Activated T-helper 2 cell treated with anti-CD3 and anti-CD28 coated beads, Interferon-gamma antibody, Interleukin-2, Interleukin-4, amounts not matched to agents 10 μg/mL and 5 μg/mL and 100 μg/mL, durations not matched to agents 14 hours and 24 hours and 36 hours (primary cell): ENCODE results near the gene VPS11. TPM values are rescaled to one million over a fixed set of nuclear protein-coding genes. Genes with fewer than 3 reads are reported as not detected.
"Not testable (repeated sequence)": the region's sequence is repeated elsewhere in the genome, so short reads cannot be mapped to it uniquely, and the experiment has no call there.

Experiments
- DNase-seq: peaks from one replicate; pipeline ENCODE4 v3.0.0; 2021; ENCODE audit warnings: low spot score
- H3K27ac Mint-ChIP-seq: one replicate; pipeline ENCODE4 v1.8.0; 2021; ENCODE audit warnings: mixed read lengths
- H3K27me3 Mint-ChIP-seq: one replicate; pipeline ENCODE4 v1.8.0; 2021; ENCODE audit warnings: low read depth, mixed read lengths
- H3K36me3 Mint-ChIP-seq: one replicate; pipeline ENCODE4 v1.8.0; 2021; ENCODE audit warnings: low read depth, mixed read lengths
- H3K4me1 Mint-ChIP-seq: one replicate; pipeline ENCODE4 v1.8.0; 2021; ENCODE audit warnings: low read depth, mixed read lengths
- H3K4me3 Mint-ChIP-seq: one replicate; pipeline ENCODE4 v1.8.0; 2021; ENCODE audit warnings: low read depth, mild to moderate bottlenecking, moderate library complexity, mixed read lengths
- H3K9me3 Mint-ChIP-seq: one replicate; pipeline ENCODE4 v1.8.0; 2021; ENCODE audit warnings: mixed read lengths
- intact Hi-C: fragments of 100-400 bp; cut with micrococcal nuclease; formaldehyde crosslinking; loops from one replicate; pipeline ENCODE4 v1.15.1; 2023
- total RNA-seq: library from RNA; stranded (reverse); gene quantifications from 2 replicates; pipeline ENCODE4 v1.2.3, GENCODE V29; 2022

Gene VPS11
- total RNA-seq, 1 donor from 2014 or later = 25.8 TPM

DNA sequence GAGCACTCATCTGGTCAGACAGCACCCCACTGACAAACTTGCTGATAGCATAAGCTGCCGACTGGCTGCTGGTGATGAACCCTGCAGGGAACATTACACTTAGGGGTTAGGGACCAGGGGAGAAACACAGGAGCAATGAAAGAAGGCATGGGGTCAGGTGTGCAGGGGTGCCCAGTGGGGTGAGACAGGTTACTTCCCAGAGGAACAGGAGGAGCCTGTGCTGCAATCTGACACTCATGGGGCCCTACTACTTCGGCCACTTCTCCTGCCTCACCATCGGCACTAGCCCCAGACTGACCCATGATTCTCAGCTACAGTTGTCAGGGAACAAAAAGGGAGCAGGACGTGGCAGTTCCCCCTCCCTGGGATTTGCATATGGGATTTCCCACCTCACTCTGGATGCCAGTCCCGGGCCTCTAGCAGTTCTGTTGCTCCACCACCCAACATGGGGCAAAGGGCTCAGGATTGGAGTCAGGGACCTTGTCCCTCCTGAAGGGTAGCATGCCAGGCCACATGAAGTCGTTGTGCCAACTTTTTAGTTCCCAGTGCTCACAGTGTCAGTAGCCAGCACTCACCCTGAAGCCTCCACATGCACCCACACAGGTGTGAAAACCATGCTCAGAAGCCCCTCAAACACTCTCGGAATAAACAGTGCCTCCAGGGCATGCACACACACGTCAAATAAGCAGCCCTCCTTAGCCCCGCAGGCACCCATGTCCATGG is 39.1 kb upstream of the VPS11 start:
- H3K27me3 Mint-ChIP-seq = no peaks in the 10 kb centered on the region
- no peaks in the 10 kb centered on the region for H3K9me3 Mint-ChIP-seq
- DNase-seq = no peak

DNA sequence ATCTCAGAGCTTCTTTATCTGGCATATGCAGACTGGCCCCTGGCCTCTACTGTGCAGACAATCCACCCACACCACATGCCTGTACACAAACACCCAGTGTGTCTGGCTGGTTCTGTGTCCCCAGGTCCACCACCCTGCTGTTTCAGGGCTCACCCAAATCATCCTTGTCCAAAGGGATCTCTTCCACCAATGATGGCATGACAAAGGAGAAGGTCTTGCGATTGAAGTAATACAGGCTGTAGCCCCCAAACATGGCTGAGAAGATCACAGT is 38.6 kb upstream of the VPS11 start:
- H3K27ac Mint-ChIP-seq = peak overlapping the region; percentile 4
- no peaks in the 10 kb centered on the region for H3K9me3 Mint-ChIP-seq
- DNase-seq = no peak
- H3K36me3 Mint-ChIP-seq = peaks cover 33% of the 10 kb centered on the region
- H3K4me1 Mint-ChIP-seq = peaks cover 19% of the 10 kb centered on the region
- peak overlapping the region; percentile 75 for H3K4me3 Mint-ChIP-seq
- no peaks in the 10 kb centered on the region for H3K27me3 Mint-ChIP-seq
- intact Hi-C loops = no loop called here

More for the DNA sequence above, 39.1 kb upstream of the VPS11 start:
- H3K36me3 Mint-ChIP-seq = peaks cover 38% of the 10 kb centered on the region
- H3K27ac Mint-ChIP-seq = peak overlapping the region; percentile 4
- peaks cover 22% of the 10 kb centered on the region for H3K4me1 Mint-ChIP-seq
- peak overlapping the region; percentile 75 for H3K4me3 Mint-ChIP-seq
- intact Hi-C loops = no loop called here

DNA sequence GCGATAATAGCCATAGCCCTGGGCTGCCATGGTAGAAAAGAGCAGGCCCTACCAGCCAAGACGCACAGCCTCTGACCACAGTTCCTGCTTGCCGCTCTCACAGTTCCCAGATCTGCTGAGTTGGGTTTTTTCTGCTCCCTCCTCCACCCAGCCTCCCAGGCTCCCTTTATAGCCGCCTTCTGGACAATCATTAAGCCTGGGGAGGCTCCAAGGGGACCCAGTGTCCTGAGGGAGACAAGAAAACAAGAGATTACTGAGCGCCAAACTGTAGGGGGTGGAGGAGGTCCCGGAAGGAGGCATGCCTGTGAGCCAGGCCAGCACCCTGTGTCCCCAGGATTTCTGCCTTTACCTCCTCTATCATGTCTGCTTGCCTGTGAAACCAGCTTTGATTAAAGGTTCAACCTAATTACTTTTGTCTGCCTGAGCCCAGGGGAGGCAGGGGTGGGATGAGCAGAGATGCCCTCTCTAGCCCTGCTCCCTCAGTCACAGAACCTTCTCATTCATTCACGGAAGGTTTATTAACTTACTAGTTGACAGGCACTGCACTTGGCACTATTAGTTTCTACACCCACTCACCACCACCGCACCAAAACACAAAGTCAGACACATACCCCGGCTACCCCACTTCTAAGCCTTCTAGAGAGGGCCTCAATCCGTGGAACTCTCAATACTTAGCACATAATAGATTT is 38.1 kb upstream of the VPS11 start:
- no peaks in the 10 kb centered on the region for H3K27me3 Mint-ChIP-seq
- H3K4me3 Mint-ChIP-seq = peak overlapping the region; percentile 75
- DNase-seq = no peak
- H3K4me1 Mint-ChIP-seq = peaks cover 19% of the 10 kb centered on the region
- peaks cover 28% of the 10 kb centered on the region for H3K36me3 Mint-ChIP-seq
- no peaks in the 10 kb centered on the region for H3K9me3 Mint-ChIP-seq
- peak overlapping the region; percentile 60 for H3K27ac Mint-ChIP-seq
- intact Hi-C loops = loop anchor here (1.0 to 5.0 kb wide), 5 partner anchors 11 to 65 kb away; partner anchors contain the start of genes CENATAC, HYOU1, RPS25 and TRAPPC4

GRCh38 chr11:119030029-119030328 is 37.6 kb upstream of the VPS11 start:
- Mint-ChIP-seq H3K36me3 (peaks cover 23% of the 10 kb centered on the region), H3K9me3 (no peaks in the 10 kb centered on the region), H3K27ac (peak overlapping the region; percentile 60), H3K4me3 (peak overlapping the region; percentile 75), H3K4me1 (peaks cover 16% of the 10 kb centered on the region), H3K27me3 (no peaks in the 10 kb centered on the region)
- DNase-seq = no peak
- intact Hi-C loops = loop anchor here (1.0 to 5.0 kb wide), 5 partner anchors 12 to 65 kb away; partner anchors contain the start of genes CENATAC, HYOU1, RPS25 and TRAPPC4

- Mint-ChIP-seq H3K9me3 (no peaks in the 10 kb centered on the region), H3K27ac (peak within 1 kb of the TSS; percentile 65)
These were observed 37.1 kb upstream of the VPS11 start, which contains the start of gene SLC37A4 for GRCh38 chr11:119030329-119031047. Gene SLC37A4 (minus strand): TSS chr11:119030877.

DNA sequence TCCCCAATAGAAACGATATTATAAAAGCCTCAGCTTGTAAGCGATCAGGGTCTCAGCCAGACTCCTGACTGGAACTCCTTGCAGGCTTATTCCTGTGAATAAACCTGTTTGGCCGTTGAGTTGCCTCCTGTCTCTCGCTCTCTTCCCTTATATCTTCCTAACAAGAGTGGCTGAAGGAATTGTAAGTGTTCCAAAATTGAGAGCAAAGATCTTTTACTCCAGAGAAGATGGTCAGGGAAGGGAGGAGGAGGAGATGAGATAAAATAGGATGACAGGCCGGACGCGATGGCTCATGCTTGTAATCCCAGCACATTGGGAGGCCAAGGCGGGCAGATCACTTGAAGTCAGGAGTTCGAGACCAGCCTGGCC is 35.7 kb upstream of the VPS11 start:
- H3K27ac Mint-ChIP-seq = no peak overlapping the region
- DNase-seq = no peak
- intact Hi-C loops = loop anchor here (2.0 to 5.0 kb wide), 2 partner anchors 35 to 63 kb away; partner anchors contain the start of gene CENATAC
- H3K9me3 Mint-ChIP-seq = no peaks in the 10 kb centered on the region
- peaks cover 15% of the 10 kb centered on the region for H3K36me3 Mint-ChIP-seq
- peaks cover 15% of the 10 kb centered on the region for H3K4me1 Mint-ChIP-seq
- H3K4me3 Mint-ChIP-seq = no peak overlapping the region
- H3K27me3 Mint-ChIP-seq = no peaks in the 10 kb centered on the region

More at GRCh38 chr11:119030329-119031047, 37.1 kb upstream of the VPS11 start, which contains the start of gene SLC37A4:
- Mint-ChIP-seq H3K4me3 (peak within 1 kb of the TSS; percentile 75), H3K4me1 (peaks cover 15% of the 10 kb centered on the region), H3K36me3 (peaks cover 18% of the 10 kb centered on the region), H3K27me3 (no peaks in the 10 kb centered on the region)
- peak; percentile 98 for DNase-seq
- intact Hi-C loops = loop anchor here (1.0 to 5.0 kb wide), 5 partner anchors 12 to 64 kb away; partner anchors contain the start of genes CENATAC, HYOU1, RPS25 and TRAPPC4

DNA sequence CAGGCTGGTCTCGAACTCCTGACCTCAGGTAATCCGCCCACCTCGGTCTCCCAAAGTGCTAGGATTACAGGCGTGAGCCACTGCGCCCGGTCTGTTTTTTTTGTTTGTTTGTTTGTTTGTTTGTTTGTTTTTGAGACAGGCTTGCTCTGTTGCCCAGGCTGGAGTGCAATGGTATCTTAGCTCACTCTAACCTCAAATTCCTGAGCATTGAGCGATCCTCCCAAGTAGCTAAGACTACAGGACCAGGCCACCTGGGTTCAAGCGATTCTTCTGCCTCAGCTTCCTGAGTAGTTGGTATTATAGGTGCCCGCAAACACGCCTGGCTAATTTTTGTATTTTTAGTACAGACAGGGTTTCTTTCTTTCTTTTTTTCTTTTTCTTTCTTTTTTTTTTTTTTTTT is 34.2 kb upstream of the VPS11 start:
- intact Hi-C loops = loop anchor here (5.0 kb wide), 1 partner anchor 36 kb away; the partner anchor contains the start of gene CENATAC
- not testable (repeated sequence) for H3K9me3 Mint-ChIP-seq, H3K27ac Mint-ChIP-seq, H3K27me3 Mint-ChIP-seq, DNase-seq, H3K4me3 Mint-ChIP-seq, H3K36me3 Mint-ChIP-seq
- H3K4me1 Mint-ChIP-seq = peaks cover 15% of the 10 kb centered on the region

- Mint-ChIP-seq H3K4me1 (peaks cover 2% of the 10 kb centered on the region), H3K9me3 (no peaks in the 10 kb centered on the region), H3K27me3 (no peaks in the 10 kb centered on the region), H3K4me3 (no peak overlapping the region), H3K27ac (no peak overlapping the region), H3K36me3 (no peaks in the 10 kb centered on the region)
- intact Hi-C loops = loop anchor here (5.0 kb wide), 1 partner anchor 38 kb away; the partner anchor contains the start of gene CENATAC
- DNase-seq = no peak
These were observed 32.8 kb upstream of the VPS11 start for GRCh38 chr11:119034813-119035212.

- Mint-ChIP-seq H3K27me3 (no peaks in the 10 kb centered on the region), H3K4me3 (no peak overlapping the region), H3K4me1 (peaks cover 7% of the 10 kb centered on the region), H3K27ac (no peak overlapping the region), H3K36me3 (no peaks in the 10 kb centered on the region), H3K9me3 (no peaks in the 10 kb centered on the region)
- intact Hi-C loops = no loop called here
- DNase-seq = no peak
These were observed 28.7 kb upstream of the VPS11 start for GRCh38 chr11:119038884-119039283.

- H3K27ac Mint-ChIP-seq = not testable (repeated sequence)
These were observed 28.1 kb upstream of the VPS11 start for GRCh38 chr11:119039471-119039870.

GRCh38 chr11:119041821-119042514 is 25.6 kb upstream of the VPS11 start:
- Mint-ChIP-seq H3K36me3 (peaks cover 26% of the 10 kb centered on the region), H3K27me3 (no peaks in the 10 kb centered on the region), H3K4me3 (no peak overlapping the region), H3K4me1 (peaks cover 7% of the 10 kb centered on the region), H3K27ac (no peak overlapping the region), H3K9me3 (no peaks in the 10 kb centered on the region)
- intact Hi-C loops = no loop called here
- no peak for DNase-seq

More at GRCh38 chr11:119039471-119039870, 28.1 kb upstream of the VPS11 start:
- H3K4me3 Mint-ChIP-seq, DNase-seq, H3K27me3 Mint-ChIP-seq, H3K4me1 Mint-ChIP-seq, H3K36me3 Mint-ChIP-seq, intact Hi-C loops, H3K9me3 Mint-ChIP-seq: not testable (repeated sequence)

GRCh38 chr11:119042927-119043326 is 24.7 kb upstream of the VPS11 start:
- intact Hi-C loops = no loop called here
- Mint-ChIP-seq H3K4me3 (no peak overlapping the region), H3K4me1 (peaks cover 9% of the 10 kb centered on the region), H3K9me3 (no peaks in the 10 kb centered on the region), H3K27ac (no peak overlapping the region), H3K36me3 (peaks cover 34% of the 10 kb centered on the region), H3K27me3 (no peaks in the 10 kb centered on the region)
- no peak for DNase-seq
